GM19238 (cell line): ENCODE data around the gene SCYGR6.

ENCODE experiments used
- DNase-seq: peaks from one replicate; pipeline ENCODE4 v3.0.0; 2011; ENCODE audit warnings: low spot score; ENCODE audit not compliant: insufficient read length

SCYGR6 gene

DNA sequence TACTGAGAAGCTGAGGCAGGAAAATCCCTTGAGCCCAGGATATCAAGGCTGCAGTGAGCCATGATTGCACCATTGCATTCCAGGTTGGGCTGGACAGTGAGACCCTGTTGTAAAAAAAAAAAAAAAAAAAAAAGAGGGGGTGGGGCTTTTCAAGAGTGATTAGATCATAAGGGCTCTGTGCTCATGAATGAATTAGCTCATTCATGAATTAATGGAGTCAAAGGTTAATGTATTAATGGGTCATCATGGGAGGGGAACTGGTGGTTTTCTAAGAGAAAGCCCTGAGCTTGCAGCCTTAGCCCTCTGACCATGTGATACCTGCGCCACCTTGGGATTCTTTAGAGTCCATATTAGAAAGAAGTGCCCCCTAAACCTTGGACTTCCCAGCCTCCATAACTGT lies 11.3 kb downstream of the SCYGR6 start:
- DNase-seq: no peak

DNA sequence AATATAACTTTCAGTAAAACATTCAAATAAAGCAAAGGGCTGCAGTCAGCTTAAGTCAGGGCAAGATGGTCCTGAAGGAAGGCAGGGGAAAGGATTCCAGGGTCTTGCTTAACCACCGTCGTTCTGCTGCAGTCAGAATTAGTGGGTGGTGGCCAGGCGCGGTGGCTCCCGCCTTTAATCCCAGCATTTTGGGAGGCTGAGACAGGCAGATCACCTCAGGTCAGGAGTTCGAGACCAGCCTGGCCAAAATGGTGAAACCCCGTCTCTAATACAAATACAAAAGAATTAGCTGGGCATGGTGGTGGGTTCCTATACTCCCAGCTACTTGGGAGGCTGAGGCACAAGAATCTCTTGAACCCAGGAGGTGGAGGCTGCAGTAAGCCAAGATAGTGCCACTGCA lies 13.6 kb downstream of the SCYGR6 start:
- DNase-seq: no peak

DNA sequence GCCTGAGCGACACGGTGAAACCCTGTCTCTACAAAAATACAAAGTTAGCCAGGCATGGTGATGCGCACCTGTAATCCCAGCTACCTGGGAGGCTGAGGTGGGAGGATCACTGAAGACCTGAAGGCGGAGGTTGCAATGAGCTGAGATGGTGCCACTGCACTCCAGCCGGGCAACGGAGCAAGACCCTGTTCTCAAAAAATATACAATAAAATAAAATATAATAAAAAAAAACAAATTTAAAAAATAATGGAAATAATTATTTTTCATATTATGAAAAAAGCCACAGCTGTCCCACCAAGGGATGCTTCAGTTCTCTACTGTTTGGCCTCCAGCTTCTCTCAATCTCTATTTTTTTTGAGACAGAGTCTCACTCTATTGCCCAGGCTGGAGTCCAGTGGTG lies 17.2 kb downstream of the SCYGR6 start:
- DNase-seq: no peak

DNA sequence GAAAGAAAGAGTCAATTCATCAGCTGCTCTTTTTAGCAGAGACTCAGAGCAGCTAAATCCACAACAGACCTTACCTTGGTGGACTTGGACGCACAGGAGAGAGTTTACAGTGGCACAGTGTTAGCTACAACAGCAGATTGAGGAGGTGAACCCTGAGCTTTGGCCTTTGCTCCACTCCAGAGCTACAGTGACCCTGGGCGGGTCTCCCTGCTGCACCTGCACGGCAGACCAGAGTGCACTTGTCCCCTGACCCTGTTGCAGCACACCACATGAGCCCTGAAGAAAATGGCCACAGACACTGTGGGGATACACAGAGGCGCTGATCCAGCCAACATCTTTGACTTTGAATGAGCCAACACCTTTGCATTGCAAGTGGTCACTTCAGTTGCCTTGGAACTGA lies 17.7 kb downstream of the SCYGR6 start:
- no peak for DNase-seq

DNA sequence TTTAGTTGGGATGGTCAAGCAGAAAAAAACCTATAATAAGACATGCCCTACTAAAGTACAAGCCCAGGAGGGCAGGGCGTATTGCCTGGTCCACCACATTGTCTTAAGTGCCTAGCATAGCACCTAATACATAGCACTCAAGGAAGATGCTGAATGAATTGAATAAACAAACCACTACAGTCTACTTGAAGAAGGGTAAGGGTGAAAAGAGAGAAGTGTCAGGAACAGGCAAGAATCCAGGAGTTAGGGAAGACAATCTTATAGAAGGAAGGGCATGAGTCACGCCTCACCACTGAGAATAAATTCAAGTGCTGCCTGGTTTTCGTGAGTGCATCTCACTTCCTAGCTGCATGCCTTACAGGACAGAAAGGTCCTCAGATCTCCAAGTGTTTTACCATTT lies 20.6 kb downstream of the SCYGR6 start:
- DNase-seq: no peak

DNA sequence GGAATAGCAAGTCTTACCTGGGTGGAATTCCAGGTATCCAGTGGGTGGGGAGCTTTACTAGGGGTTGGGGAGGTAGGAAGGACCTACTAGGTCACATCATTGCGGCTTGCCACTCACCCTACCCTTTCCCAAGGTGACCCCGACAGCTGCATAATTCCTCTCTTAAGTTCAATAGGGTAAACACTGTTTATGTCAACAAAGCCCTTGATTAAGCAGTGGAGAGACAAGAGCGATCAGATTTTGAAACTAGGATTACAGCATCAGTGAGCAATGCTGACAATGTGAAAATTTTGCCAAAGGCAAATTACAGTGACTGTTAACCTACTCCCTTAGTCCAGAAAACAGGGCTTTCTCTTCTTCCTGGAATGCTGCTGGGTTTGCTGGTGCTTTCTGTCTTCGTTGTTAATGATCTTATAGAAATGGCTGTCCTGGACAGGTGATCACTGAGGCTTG lies 21.3 kb downstream of the SCYGR6 start:
- DNase-seq: no peak

DNA sequence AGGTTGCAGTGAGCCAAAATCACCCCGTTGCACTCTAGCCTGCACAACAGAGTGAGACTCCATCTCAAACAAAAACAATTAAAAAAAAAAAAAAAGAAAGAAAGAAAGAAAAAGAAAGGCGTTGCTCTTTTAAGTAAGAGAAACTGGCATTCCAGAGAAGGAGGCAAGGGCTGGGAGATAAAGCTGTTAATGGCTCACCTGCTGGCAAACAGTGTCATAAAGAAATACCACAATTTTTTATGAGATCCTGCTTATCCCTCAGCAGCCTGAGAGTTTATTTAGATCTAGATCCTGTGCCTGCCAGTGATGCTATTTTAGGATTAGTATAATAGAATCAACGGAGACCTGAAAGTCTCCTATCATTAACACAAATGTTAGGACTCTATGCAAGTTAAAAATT lies 23.0 kb downstream of the SCYGR6 start:
- DNase-seq: no peak

DNA sequence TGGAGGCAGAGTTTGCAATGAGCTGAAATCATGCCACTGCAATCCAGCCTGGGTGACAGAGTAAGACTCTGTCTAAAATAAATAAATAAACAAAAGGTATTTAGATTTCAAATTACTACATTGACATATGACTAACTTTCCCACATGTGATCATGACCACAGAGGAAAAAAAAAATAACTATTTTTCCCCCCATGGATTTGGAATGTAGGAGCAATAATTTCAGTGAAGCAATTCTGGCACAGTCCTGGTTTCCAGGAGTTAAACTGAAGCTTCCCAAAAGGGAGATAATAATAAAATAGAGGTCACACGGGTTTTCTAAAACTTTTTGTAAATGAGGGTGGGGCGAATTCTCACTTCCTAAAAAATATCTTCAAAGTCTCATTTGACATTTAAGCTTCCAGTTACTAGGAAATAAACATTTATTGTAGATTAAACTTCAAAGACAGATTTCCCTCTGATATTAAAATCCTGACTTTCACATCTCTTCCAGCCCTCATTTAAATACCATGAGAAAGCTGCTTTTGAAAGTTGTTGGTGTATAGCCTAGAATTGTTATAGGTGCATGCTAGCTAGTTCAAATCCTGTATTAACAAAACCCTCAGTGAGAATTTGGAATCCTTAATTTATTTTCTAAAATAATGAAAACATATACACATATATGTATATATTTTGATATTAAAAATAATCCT lies 27.4 kb downstream of the SCYGR6 start:
- DNase-seq: no peak

DNA sequence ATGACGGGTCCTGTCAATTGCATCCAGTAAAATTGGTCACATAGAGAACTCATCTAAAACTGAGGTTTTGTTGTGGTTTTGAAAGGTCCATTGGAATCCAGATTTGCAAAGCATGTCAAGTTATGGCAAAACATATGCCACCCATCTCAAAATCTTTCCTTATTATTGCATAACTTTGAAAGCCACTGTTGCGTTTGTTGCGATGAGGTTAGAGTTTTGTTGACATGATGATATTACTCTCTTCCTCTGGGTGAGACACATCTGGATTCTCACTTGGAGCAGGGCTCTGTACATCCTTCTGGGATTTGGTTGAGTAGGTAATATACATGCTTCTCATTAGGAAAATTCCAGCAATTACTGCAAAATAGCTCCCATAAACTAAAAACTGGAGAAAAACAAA lies 37.4 kb downstream of the SCYGR6 start:
- no peak for DNase-seq

DNA sequence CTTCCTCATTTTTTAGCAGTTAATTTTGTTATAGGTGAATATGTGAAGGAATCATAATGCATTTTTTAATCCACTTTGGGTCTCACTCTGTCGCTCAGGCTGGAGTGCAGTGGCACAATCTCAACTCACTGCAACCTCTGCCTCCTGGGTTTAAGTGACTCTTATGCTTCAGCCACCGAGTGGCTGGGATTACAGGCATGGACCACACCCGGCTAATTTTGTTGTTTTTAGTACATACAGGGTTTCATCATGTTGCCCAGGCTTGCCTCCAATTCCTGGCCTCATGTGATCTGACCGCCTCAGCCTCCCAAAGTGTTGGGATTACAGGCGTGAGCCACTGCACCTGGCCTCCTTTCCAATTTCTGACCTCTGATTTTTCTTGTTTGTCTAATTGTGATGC lies 40.3 kb downstream of the SCYGR6 start:
- no peak for DNase-seq

DNA sequence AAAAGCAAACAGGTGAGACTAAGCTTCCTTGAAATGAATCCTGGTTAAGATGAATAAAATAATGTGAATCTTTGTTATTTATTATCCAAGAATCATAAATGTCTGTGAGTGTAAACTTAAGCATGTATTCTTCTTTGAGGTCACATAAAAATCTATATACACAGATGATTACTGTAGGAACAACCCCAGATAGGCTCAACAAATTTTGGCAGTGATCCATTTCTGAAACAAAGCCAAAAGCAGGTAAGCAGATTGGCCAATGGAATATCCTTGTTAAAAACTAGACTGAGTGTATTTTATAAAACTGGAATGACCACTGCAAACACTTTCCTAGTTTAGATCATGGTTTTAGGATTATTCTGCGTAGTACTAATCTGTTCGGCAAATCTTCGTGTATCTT lies 46.6 kb downstream of the SCYGR6 start:
- DNase-seq: no peak

DNA sequence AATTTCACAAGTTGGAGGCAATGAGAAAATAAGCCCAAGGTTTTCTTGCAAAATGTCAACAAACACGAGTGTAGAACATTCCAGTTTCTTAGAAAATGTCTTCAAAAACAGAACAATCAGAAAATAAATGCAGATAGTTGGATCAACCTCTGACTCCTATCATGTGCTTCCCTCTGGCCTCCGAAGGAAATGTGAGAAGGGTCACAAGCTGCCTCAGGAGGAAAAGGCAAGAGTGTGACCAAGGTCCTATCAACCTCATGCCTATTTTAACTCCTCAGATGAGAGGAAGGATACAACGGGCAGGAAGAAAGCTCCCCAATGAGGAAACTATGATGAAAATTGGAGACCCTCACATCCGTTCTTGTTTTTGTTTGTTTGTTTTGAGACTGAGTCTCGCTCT lies 50.1 kb downstream of the SCYGR6 start:
- DNase-seq: no peak
